AG10803 (cell line): Measurements from ENCODE around the gene LIN37.

Source experiments
- DNase-seq: peaks from one replicate; pipeline ENCODE4 v3.0.0; 2010; ENCODE audit warnings: low read depth
- H3K4me3 ChIP-seq: 2 replicates; pipeline ENCODE4 v1.5.1; 2011; ENCODE audit warnings: mild to moderate bottlenecking, low read length, control low read depth
- CTCF ChIP-seq: conservative IDR thresholded peaks from 2 replicates; pipeline ENCODE4 v1.5.1; 2011; ENCODE audit warnings: mild to moderate bottlenecking, low read length, control low read depth, inconsistent platforms

Gene LIN37

DNA sequence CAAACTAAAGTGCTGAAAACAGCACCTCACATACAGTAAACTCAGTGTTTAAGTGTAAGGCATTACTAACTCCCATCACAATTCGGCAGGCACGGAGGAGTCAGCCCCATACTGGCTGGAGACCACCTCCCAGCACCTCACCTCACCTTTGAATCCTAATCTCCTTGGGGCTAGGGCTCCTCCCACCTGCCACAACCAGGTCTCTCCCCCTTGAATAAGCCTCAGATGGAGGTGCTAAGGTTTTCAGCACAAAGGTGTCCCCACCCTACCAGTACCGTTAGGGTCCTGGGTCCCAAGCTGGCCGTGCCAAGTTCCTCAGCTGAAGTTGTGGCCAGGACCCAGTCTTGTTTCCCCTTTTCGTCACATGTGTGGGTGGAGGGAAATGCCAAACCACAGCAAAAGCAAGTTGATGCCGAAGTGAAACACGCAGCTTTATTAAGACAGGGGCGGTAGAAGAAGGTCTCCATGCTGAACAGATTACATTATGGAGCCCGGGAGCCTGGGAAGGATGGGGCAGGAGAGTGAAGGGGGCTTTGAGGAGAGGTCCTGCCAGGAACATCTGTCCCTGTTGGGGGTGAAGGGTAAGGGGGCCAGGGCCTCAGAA is 6.2 kb upstream of the LIN37 start, which contains the start of gene IGFLR1:
Gene IGFLR1, minus strand, starts transcription at position 332 of the 604 bp plus-strand sequence. CDS start 1,272 bp downstream, outside the sequence.
- no peak within 1 kb of the TSS for H3K4me3 ChIP-seq
- DNase-seq, result no peak
- no peak for TF ChIP-seq CTCF

- H3K4me3 ChIP-seq, result no peak overlapping the region
- DNase-seq, result no peak
- no peak for TF ChIP-seq CTCF
Observed at GRCh38 chr19:35743640-35744429, 4.5 kb upstream of the LIN37 start.

GRCh38 chr19:35744430-35745327 is 3.7 kb upstream of the LIN37 start:
- TF ChIP-seq CTCF, result peak; percentile 52
- DNase-seq, result peak; percentile 93
- H3K4me3 ChIP-seq, result peak overlapping the region; percentile 89

DNA sequence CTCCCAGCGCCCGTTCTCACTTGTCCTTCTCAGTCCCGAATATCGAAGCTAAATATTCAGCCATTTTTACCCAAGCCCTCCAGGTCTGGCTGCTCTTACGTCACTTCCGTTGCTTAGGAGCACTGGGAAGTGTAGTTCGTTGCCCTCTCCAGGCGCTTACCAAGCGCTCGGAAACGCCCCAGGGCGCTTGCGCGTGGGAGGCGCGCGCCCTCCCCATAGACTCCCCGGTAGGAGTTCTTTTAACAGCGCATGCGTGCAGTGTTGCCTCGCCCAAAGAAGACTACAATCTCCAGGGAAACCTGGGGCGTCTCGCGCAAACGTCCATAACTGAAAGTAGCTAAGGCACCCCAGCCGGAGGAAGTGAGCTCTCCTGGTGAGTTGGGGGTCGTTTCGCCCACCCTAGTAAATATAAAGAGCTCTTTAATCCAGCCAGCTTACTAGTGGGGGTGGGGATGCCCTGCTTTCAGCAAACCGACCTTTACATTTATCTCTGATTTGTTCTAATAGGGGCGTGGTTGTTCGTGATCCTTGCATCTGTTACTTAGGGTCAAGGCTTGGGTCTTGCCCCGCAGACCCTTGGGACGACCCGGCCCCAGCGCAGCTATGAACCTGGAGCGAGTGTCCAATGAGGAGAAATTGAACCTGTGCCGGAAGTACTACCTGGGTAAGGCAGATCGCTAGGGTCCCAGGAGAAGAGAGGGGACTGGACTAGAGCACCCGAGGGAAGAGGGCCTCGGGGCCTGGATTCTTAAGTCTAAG is 2.9 kb upstream of the LIN37 start, which contains the start of the genes PSENEN and U2AF1L4:
Gene PSENEN, plus strand, starts transcription at position 324 of the 759 bp plus-strand sequence. Its CDS starts 280 bp downstream, at position 604.
Gene U2AF1L4, minus strand, starts transcription at position 91 of the 759 bp plus-strand sequence. Its CDS starts 27 bp downstream, at position 64.
- no peak for TF ChIP-seq CTCF
- DNase-seq, result peak; percentile 99
- H3K4me3 ChIP-seq, result peak within 1 kb of the TSS; percentile 89

DNA sequence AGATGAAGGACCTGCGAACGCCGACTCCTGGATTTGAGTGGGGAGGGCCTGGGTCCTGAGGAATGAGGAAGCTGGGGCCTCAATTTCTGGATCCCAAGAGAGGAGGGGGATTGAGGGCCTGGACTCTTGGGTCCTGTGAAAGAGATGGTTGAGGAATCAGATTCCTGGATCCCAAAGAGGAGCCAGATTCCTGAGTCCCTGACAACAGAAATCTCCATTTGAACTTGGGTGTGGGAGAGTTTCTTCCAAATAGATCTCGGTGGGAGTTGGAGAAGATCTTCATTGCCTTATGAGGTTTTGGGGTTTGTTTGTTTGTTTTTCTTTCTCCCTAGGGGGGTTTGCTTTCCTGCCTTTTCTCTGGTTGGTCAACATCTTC is 2.3 kb upstream of the LIN37 start:
- no peak for TF ChIP-seq CTCF
- DNase-seq, result no peak
- peak overlapping the region; percentile 66 for H3K4me3 ChIP-seq

DNA sequence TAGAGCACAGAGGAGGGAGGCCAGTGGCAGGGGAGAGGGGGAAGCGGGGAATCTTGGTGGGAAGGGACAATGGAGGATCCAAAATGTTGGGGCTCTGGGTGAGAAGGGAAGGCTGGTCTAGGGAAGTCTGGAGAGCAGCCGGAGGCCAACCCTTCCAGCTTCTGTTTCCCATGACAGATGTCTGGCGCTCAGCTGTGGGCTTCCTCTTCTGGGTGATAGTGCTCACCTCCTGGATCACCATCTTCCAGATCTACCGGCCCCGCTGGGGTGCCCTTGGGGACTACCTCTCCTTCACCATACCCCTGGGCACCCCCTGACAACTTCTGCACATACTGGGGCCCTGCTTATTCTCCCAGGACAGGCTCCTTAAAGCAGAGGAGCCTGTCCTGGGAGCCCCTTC is 1.8 kb upstream of the LIN37 start:
- DNase-seq, result no peak
- H3K4me3 ChIP-seq, result peak overlapping the region; percentile 66
- TF ChIP-seq CTCF, result no peak
